NCI-H524 (cell line): ENCODE data around the gene OFD1.

Experiments used
- DNase-seq, 2 experiments: peaks; one replicate each; lab custom pipeline; 2025; lab: John Stamatoyannopoulos, UW

The OFD1 gene

GRCh38 chrX:13734278-13735172 lies at the start of gene OFD1, which contains the start of gene TRAPPC2:
TSS of gene OFD1 (plus strand) at chrX:13734748. CDS start at chrX:13735072, 324 bp downstream.
TSS of gene TRAPPC2 (minus strand) at chrX:13734620. CDS start at chrX:13719963, 14,657 bp downstream.
- peak; percentile 93 to 97 for DNase-seq

GRCh38 chrX:13685126-13685763 lies 49.3 kb upstream of the OFD1 start:
- no peak for DNase-seq

GRCh38 chrX:13687203-13687602 lies 47.3 kb upstream of the OFD1 start:
- no peak for DNase-seq

GRCh38 chrX:13688384-13688957 lies 46.1 kb upstream of the OFD1 start:
- peak in 1 of 2 experiments; percentile 13 for DNase-seq

- peak; percentile 63 to 77 for DNase-seq
Measured at GRCh38 chrX:13688958-13689740, 45.4 kb upstream of the OFD1 start, which contains the start of gene RAB9A. TSS of gene RAB9A (plus strand) at chrX:13689128. CDS start at chrX:13708747, 19,619 bp downstream.

GRCh38 chrX:13689741-13690211 lies 44.8 kb upstream of the OFD1 start:
- peak in 1 of 2 experiments; percentile 44 for DNase-seq

GRCh38 chrX:13690836-13691235 lies 43.7 kb upstream of the OFD1 start:
- no peak for DNase-seq

- DNase-seq = peak in 1 of 2 experiments; percentile 12
Measured at GRCh38 chrX:13691841-13692371, 42.6 kb upstream of the OFD1 start.

- DNase-seq = no peak
Measured at GRCh38 chrX:13692771-13693231, 41.7 kb upstream of the OFD1 start.

GRCh38 chrX:13693341-13693961 lies 41.1 kb upstream of the OFD1 start:
- DNase-seq = no peak

GRCh38 chrX:13694359-13694758 lies 40.2 kb upstream of the OFD1 start:
- no peak for DNase-seq

- DNase-seq = no peak
Measured at GRCh38 chrX:13694983-13695382, 39.6 kb upstream of the OFD1 start.

GRCh38 chrX:13695601-13696115 lies 38.9 kb upstream of the OFD1 start:
- no peak for DNase-seq

- no peak for DNase-seq
Measured at GRCh38 chrX:13697455-13697854, 37.1 kb upstream of the OFD1 start.

- no peak for DNase-seq
Measured at GRCh38 chrX:13697976-13698375, 36.6 kb upstream of the OFD1 start.

- no peak for DNase-seq
Measured at GRCh38 chrX:13698432-13698831, 36.1 kb upstream of the OFD1 start.

- no peak for DNase-seq
Measured at GRCh38 chrX:13699183-13699826, 35.2 kb upstream of the OFD1 start.

- peak in 1 of 2 experiments; percentile 41 for DNase-seq
Measured at GRCh38 chrX:13700380-13700779, 34.2 kb upstream of the OFD1 start.

- DNase-seq = no peak
Measured at GRCh38 chrX:13702111-13702789, 32.3 kb upstream of the OFD1 start.
